Activated gamma-delta T cell (primary cell): ENCODE measurements around the gene FER1L5.

Experiments
- DNase-seq: peaks from one replicate; lab custom pipeline; 2025; lab: John Stamatoyannopoulos, UW

The FER1L5 gene

GRCh38 chr2:96739633-96740428 is 97.3 kb downstream of the FER1L5 start, which contains the start of gene LMAN2L:
LMAN2L (minus strand) TSS chr2:96740064; CDS start chr2:96740040, 24 bp downstream.
- peak; percentile 70 for DNase-seq

- no peak for DNase-seq
Measured at GRCh38 chr2:96747061-96747617, 104.6 kb downstream of the FER1L5 start.

- DNase-seq, result no peak
Measured at GRCh38 chr2:96751800-96752199, 109.2 kb downstream of the FER1L5 start.

- DNase-seq, result no peak
Measured at GRCh38 chr2:96753661-96754282, 111.2 kb downstream of the FER1L5 start.

- no peak for DNase-seq
Measured at GRCh38 chr2:96754317-96754716, 111.8 kb downstream of the FER1L5 start.
